ENCODE data around the gene UNC13C.

GRCh38 chr15:54312528-54312927 is 334.3 kb downstream of the UNC13C start:
- TF ChIP-seq POLR2A (IDR thresholded peaks at IDR 0.05) (no peak), CTCF (IDR thresholded peaks at IDR 0.05) (no peak), POLR2AphosphoS5 (IDR thresholded peaks at IDR 0.05) (no peak), EP300 (IDR thresholded peaks at IDR 0.05) (no peak)
